GM21737 (cell line): ENCODE measurements around the gene NCKAP1.
"Not testable (repeated sequence)": the region's sequence is repeated elsewhere in the genome, so short reads cannot be mapped to it uniquely, and the experiment has no call there.

ENCODE experiments used
- ATAC-seq: cut with Tn5 transposase; IDR thresholded peaks from one replicate; pipeline ENCODE4 v1.9.1; 2021; ENCODE audit warnings: mild to moderate bottlenecking, moderate library complexity; ENCODE audit not compliant: unreplicated experiment

Gene NCKAP1

GRCh38 chr2:183037074-183037552, 1.1 kb downstream of the NCKAP1 start:
- no peak for ATAC-seq

- peak; percentile 53 for ATAC-seq
Observed at GRCh38 chr2:183035954-183036669, 2.1 kb downstream of the NCKAP1 start.

GRCh38 chr2:183035298-183035953, 2.8 kb downstream of the NCKAP1 start:
- ATAC-seq, result no peak

GRCh38 chr2:183034806-183035205, 3.5 kb downstream of the NCKAP1 start:
- ATAC-seq, result no peak

- no peak for ATAC-seq
Observed at GRCh38 chr2:183033951-183034350, 4.3 kb downstream of the NCKAP1 start.

- no peak for ATAC-seq
Observed at GRCh38 chr2:183031911-183032794, 6.1 kb downstream of the NCKAP1 start.

- no peak for ATAC-seq
Observed at GRCh38 chr2:183029219-183029618, 9.0 kb downstream of the NCKAP1 start.

- no peak for ATAC-seq
Observed at GRCh38 chr2:183028108-183028507, 10.1 kb downstream of the NCKAP1 start.

- no peak for ATAC-seq
Observed at GRCh38 chr2:183027443-183027842, 10.8 kb downstream of the NCKAP1 start.

GRCh38 chr2:183026424-183026823, 11.8 kb downstream of the NCKAP1 start:
- ATAC-seq, result no peak

- no peak for ATAC-seq
Observed at GRCh38 chr2:183025993-183026392, 12.3 kb downstream of the NCKAP1 start.

- no peak for ATAC-seq
Observed at GRCh38 chr2:183024339-183025095, 13.7 kb downstream of the NCKAP1 start.

- no peak for ATAC-seq
Observed at GRCh38 chr2:183022711-183023110, 15.5 kb downstream of the NCKAP1 start.

GRCh38 chr2:183021613-183022012, 16.6 kb downstream of the NCKAP1 start:
- no peak for ATAC-seq

- no peak for ATAC-seq
Observed at GRCh38 chr2:183019718-183020442, 18.4 kb downstream of the NCKAP1 start.

GRCh38 chr2:183017845-183018244, 20.4 kb downstream of the NCKAP1 start:
- ATAC-seq, result not testable (repeated sequence)

- no peak for ATAC-seq
Observed at GRCh38 chr2:183014005-183014404, 24.3 kb downstream of the NCKAP1 start.

- no peak for ATAC-seq
Observed at GRCh38 chr2:183011743-183012142, 26.5 kb downstream of the NCKAP1 start.

GRCh38 chr2:183010112-183010511, 28.1 kb downstream of the NCKAP1 start:
- ATAC-seq, result no peak
